Measurements from ENCODE around the gene PTPN11. TPM values are rescaled to one million over a fixed set of nuclear protein-coding genes. Genes with fewer than 3 reads are reported as not detected.

The PTPN11 gene
- total and polyA plus RNA-seq, 10 of the 15 experiments (the other 5 are each of a cell fraction or from before 2014, with no cell fraction given) = 14.6 to 85.2 (median 58.6) TPM

GRCh38 chr12:112514456-112514855, 95.7 kb downstream of the PTPN11 start:
- Histone ChIP-seq H3K36me3 (ENCODE audit: control insufficient read depth in 2 of 2, insufficient read depth in 2 of 2, low read length in 1 of 2) (no peaks in the 10 kb centered on the region; a peak in 1 of 4 replicates), H4K20me1 (ENCODE audit: control insufficient read depth, insufficient read depth) (no peaks in the 10 kb centered on the region), H3K79me2 (ENCODE audit: control insufficient read depth, insufficient read depth, low read length) (no peaks in the 10 kb centered on the region), H3K4me2 (ENCODE audit: control insufficient read depth, insufficient read depth) (no peak overlapping the region), H2AFZ (ENCODE audit: control insufficient read depth, low read depth, low read length) (no peak overlapping the region), H3K9me3 (replicated peaks; ENCODE audit: control insufficient read depth, insufficient read depth, low read length) (no peaks in the 10 kb centered on the region), H3K27ac (ENCODE audit: control insufficient read depth, insufficient read depth) (no peak overlapping the region), H3K4me1 (ENCODE audit: control insufficient read depth, insufficient read depth, low read length) (no peaks in the 10 kb centered on the region), H3K4me3 (no peak overlapping the region), H3K27me3 (replicated peaks in 1 of 2; ENCODE audit: control insufficient read depth in 2 of 2, insufficient read depth in 2 of 2, low read length in 1 of 2) (no peaks in the 10 kb centered on the region), H3K9ac (ENCODE audit: control insufficient read depth, insufficient read depth, low read length) (no peak overlapping the region)
- ChIA-PET CTCF (no interaction called here), SMC1A (ENCODE audit: uncharacterized antibody, unreplicated experiment) (no interaction called here), POLR2A (no interaction called here), RAD21 (ENCODE audit: unreplicated experiment) (no interaction called here)
- FAIRE-seq (no peak), DNase-seq (ENCODE audit: low read depth, low spot score) (no peak), ATAC-seq (no peak)
- intact Hi-C loops (cut with micrococcal nuclease; ENCODE audit: unreplicated experiment) (no loop called here), in situ Hi-C loops (cut with MboI) (no loop called here)
- WGBS (ENCODE audit: insufficient coverage, insufficient replicate concordance, low lambda C conversion rate, missing lambda C conversion rate) = 96% methylated on average over 5 of the region's 5 CpGs
- no TSS peak for BruUV-seq (replicated peaks)
- TF ChIP-seq NR2C2 (IDR thresholded peaks at IDR 0.05; ENCODE audit: borderline replicate concordance, control insufficient read depth, insufficient read length, low read depth) = no peak
- no peak for TF ChIP-seq NBN (IDR thresholded peaks at IDR 0.05)
- no peak for TF ChIP-seq STAT1 (conservative IDR thresholded peaks at IDR 0.05)
- no peak for TF ChIP-seq RELB (IDR thresholded peaks at IDR 0.05; ENCODE audit: low read depth)
- no peak for TF ChIP-seq POLR2AphosphoS5 (IDR thresholded peaks at IDR 0.05; ENCODE audit: low read length)
- no peak for TF ChIP-seq ZNF687 (IDR thresholded peaks at IDR 0.05)
- TF ChIP-seq MTA2 (IDR thresholded peaks at IDR 0.05; ENCODE audit: low read depth) = no peak
- no peak for TF ChIP-seq SIN3A (IDR thresholded peaks at IDR 0.05; ENCODE audit: low read depth, low read length)
- no peak for TF ChIP-seq ZNF384 (IDR thresholded peaks at IDR 0.05; ENCODE audit: borderline replicate concordance, low read depth, low read length)
- TF ChIP-seq ZNF217 (IDR thresholded peaks at IDR 0.05) = no peak

Measured in GM12878 (cell line).